HPDE6-E6E7 (cell line): Measurements from ENCODE around the gene WIZ.

Source experiments
- DNase-seq: peaks from one replicate; pipeline ENCODE4 v3.0.0; 2011; ENCODE audit warnings: missing footprints; ENCODE audit errors: extremely low spot score

Gene WIZ

DNA sequence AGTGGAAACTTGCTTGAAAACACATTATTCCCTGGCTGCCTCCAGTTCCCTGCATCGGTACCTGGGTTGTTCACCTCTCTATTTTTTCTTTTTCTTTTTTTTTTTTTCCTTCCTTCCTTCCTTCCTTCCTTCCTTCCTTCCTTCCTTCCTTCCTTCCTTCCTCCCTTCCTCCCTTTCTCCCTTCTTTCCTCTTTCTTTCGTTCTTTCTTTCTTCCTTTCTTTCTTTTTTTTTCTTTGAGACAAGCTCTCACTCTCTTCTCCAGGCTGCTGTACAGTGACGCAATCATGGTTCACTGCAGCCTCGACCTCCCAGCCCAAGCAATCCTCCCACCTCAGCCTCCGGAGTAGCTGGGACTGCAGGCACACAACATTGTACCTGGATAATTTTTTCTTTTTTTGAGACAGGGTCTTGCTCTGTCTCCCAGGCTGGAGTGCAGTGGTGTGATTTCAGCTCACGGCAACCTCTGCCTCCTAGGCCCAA lies 18.0 kb upstream of the WIZ start:
- no peak for DNase-seq

DNA sequence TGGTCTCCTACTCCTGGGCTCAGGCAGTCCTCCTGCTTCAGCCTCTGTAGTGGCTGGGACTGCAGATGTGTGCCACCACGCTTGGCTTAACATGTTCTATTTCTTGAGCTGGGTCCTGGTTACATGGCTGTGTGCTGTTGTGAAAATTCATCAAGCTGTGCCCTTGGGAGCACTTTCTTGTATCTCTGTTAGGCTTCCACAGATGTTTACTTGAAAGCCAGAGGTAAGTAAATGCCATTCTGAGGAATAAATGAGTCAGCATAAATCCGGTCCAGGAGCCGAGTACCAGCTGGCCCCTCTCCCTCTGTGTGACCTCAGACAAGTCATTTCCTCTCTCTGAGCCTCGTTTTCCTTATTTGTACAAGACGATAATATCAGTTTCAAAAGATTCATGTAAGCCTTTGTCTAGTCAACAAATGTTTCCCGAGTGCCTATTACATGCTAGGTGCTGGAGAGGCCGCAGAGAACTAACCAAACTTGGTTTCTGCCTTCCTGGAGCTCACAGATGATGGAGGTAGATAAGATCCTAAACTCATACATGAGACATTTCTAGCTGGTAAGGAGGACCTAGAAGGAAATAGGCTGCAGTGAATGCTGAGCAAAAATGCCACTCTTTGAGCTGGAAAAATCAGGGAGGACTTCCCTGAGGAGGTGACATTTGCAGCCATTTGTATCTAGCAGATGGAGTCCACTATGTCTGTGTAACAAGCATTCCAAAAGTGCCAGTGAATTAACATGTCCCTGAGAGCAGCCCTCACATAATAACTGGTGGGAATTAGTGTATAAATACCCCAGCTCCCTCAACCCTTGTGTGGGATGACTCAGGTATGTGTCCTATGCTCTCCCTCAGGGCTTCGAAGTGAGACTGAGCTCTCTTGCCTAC lies 17.3 kb upstream of the WIZ start:
- no peak for DNase-seq

DNA sequence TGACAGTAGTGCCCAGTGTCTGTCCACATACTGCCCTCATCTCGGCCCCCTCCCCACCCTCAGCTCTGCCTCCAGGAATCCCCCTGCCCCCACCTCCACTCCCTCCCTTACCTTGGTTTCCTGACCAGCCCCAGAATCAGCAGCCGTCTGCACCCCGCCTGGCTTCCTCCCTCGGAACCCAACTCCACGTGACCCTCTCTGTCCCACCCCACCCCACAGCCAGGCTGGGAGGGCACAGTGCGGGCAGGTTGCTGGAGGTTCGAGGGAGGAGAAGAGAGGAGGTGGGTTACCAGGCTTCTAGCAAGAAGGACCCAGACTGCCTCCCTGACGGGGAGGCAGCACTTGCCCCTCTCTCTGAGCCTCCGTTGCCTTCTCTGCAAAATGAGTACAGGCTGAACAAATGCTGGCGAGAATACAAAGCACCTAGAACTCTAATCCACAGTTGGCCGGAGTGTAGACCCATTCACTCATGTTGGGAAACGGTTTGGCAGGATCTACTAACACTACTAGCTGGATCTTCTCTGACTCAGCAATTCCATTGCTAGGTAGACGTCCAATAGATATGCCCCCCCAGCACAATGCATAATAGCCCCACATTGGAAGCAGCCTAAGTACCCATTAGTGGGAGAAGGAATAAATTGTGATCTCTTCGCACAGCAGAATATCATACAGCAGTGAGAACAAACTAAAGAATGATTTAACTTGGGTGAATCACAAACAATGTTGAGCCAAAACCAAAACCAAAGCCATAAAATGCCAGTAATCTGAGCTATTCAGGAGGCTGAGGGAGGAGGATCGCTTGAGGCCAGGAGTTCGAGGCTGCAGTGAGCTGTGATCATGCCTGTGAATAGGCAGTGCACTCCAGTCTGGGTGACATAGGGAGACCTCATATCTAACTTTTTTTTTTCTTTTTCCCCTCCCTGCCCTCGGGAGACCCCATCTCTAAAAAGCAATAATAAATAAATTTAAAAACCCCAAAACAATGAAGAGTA lies 14.9 kb upstream of the WIZ start, which contains the start of gene RASAL3:
RASAL3 (minus strand) TSS at position 151 of the 992 bp plus-strand sequence. CDS start 186 bp downstream, outside the sequence.
- DNase-seq: no peak

DNA sequence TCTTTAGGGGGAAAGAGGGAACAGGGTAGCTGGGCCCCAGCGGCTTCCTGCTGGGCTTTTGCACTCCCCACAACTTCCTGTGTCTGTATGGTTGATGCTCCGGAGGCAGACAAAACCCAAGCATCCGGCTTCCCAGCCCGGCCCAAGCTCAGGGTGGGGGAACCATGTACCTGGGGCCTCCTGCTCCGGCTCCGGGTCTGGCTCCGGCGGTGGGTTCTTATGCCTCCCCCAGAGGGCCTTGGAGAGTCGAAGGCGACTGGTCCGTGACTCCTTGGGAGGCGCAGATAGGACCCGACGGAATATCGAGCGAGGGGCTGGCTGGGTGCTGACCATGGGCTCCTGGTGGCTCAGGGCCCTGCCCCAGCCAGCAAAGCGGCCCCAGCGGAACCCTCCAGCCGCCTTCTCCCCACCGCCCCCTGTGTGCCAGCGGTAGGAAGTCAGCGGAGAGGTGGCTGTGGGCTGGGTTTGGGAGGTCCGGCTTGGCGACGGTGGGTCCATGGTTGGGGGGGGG lies 14.2 kb upstream of the WIZ start:
- DNase-seq: no peak

- no peak for DNase-seq
These were observed 11.9 kb upstream of the WIZ start for GRCh38 chr19:15461694-15462093.

DNA sequence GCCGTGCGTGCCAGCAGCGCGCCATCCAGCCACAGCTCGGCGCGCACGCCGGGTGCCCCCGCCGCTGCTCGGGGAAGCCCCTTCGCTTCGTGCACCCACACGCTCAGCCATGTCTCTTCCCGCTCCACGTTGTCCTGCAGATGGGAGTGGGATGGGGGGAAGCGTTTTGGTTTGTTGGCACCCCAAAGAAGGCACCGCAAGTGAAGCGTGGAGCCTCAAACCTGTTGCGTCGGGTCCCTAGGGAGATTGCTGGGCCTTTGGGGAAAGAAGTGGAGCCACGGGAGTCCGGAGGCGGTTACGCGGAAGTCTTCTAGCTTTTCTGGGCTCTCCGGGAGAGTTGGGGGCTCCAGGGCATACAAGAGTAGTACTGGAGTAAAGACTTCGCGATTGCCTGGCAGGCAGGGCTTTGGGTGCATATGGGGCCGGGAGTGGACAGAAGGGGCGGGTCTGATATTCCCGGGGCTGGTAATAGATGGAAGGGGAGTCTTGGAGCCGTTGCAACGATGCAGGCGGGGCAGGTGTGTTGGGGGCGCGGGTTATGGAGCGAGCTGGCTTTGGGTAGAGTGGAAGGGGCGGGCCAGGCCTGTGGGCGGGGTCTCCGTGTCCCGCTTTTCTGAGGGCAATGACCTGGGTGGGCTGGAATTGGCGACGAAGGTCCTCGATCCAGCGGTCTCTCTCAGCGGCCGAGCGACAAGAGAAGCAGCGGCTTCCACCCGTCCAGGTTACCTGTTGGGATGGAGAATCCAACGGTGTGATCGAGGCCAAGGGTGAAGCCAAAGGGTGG lies 8.1 kb upstream of the WIZ start:
- no peak for DNase-seq

GRCh38 chr19:15456871-15457700 lies 7.3 kb upstream of the WIZ start:
- no peak for DNase-seq

- no peak for DNase-seq
These were observed 6.7 kb upstream of the WIZ start for GRCh38 chr19:15456441-15456840.

GRCh38 chr19:15455996-15456395 lies 6.2 kb upstream of the WIZ start:
- DNase-seq: no peak

- DNase-seq: no peak
These were observed 4.4 kb upstream of the WIZ start for GRCh38 chr19:15453906-15454860.

DNA sequence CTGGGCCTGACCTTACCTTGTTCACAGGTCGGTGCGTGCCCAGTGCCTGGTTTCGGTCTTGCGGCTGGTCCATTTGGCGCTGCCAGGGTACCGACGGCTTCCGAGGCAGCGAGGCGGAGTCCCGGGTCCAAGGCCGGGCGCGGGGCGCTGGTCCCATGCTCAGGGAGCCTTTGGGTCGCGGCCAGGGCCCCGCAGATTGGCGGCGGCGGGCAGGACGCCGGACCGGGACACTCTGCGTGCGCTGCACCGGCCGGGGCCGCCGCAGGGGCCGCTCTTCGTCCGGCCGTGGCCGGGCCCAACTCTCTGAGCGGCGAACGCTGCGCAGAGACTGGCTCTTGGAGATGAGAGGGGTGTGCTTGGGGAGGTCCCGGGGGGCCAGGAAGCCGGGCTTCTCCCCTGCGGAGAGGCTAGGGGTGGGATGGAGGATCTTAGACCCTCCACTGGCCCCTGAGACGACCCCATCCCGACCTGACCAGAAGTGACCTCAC lies 3.4 kb upstream of the WIZ start:
- no peak for DNase-seq

- DNase-seq: peak; percentile 43
These were observed 2.6 kb upstream of the WIZ start for GRCh38 chr19:15452111-15453047.

DNA sequence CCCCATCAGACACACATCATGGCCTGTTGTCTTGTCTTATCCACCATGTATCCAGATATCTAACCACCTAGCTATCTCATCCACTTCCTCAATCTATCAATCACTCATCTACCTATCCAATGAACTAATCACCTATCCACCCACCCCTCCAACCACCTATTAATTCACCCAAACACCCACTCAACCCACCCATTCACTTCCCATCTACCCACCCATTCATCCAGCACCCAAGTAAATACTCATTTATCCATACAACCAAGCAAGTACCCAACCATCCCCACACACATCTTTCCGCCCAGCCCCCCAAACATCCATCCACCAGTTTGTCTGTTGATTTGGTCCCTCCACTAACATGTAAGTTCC lies 753 bp upstream of the WIZ start:
- no peak for DNase-seq

- DNase-seq: no peak
These were observed 757 bp downstream of the WIZ start for GRCh38 chr19:15448778-15449619.

DNA sequence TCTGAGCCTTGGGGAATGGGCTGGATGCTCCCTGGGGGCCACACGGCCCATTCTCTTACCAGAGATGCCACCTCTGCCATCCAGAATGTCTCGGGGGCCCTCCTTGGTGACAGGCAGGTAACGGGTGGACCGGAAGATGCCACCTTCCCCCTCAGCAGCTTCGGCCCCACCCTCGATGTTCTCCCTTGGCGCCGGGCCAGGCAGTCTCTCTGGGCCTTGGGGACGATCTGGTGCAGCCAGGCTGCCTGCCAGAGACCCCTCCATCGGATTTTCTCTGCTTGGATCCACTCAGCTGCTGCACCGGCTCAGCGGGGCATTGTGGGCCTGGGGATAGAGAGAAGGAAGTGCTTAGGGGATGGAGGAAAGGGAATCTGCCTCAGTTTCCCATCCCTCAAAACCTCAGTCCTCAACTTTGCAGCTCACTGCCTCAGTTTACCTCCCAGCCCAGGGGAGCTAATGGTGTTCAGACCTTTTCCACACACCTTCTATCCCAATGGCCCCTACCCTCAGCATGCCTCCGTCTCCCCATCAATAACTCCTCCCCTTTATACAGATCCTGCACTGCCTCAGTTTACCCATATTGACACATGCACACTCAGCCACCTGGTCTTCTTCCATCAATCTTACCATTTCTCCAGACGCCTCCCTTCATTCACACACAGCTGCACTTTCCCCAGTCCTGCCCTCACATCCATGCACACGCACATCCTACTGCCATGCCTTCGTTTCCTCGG lies 1.5 kb downstream of the WIZ start:
- DNase-seq: no peak

DNA sequence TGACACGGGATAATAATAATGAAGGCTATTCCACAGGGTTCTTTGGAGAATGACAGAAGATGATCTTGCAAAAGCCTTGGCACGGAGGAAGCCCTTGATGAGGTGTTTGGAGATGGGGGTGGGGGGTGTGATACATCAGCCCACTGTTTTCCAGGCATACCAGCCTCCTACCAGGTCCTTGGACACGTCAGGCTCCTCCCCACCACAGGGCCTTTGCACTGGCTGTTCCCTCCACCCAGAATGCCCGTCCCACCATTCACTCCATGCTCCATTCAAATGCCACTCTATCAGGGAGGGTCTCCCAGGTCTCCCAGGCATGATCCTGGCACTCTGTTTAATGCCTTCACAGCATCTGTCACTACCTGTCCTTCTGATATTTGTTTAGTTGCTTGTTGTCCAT lies 2.7 kb downstream of the WIZ start:
- DNase-seq: no peak
